H1 (cell line): ENCODE results near the gene NACAD.

ENCODE experiments used
- ATF2 ChIP-seq: IDR thresholded peaks from 2 replicates; pipeline ENCODE4 v1.6.1; 2012; ENCODE audit warnings: low read length, inconsistent platforms
- BRCA1 ChIP-seq: IDR thresholded peaks from 2 replicates; pipeline ENCODE4 v1.6.1; 2012; ENCODE audit warnings: low read depth, low read length, improper control_type of control experiment
- EZH2 ChIP-seq: fragments of 200-600 bp; sonication (generic); IDR thresholded peaks from 2 replicates; pipeline ENCODE4 v1.7.1; 2012; ENCODE audit warnings: low read depth, mild to moderate bottlenecking, moderate library complexity, low read length, inconsistent platforms; ENCODE audit not compliant: severe bottlenecking
- MAX ChIP-seq: IDR thresholded peaks from 2 replicates; pipeline ENCODE4 v1.6.1; 2012; ENCODE audit warnings: inconsistent platforms
- POLR2A ChIP-seq, 2 experiments: IDR thresholded peaks; 1 replicate in 1 of 2; 2 replicates in 1 of 2; pipeline ENCODE4 v1.6.1; 2011; ENCODE audit warnings: low read depth in 2 of 2, low read length in 2 of 2, mild to moderate bottlenecking in 2 of 2; ENCODE audit errors: control extremely low read depth in 1 of 2
- RAD21 ChIP-seq, 2 experiments: IDR thresholded peaks in 1 of 2; conservative IDR thresholded peaks in 1 of 2; 2 replicates each; pipeline ENCODE4 v1.6.1; 2011; ENCODE audit warnings: low read depth in 2 of 2, low read length in 2 of 2, improper control_type of control experiment in 1 of 2, inconsistent platforms in 1 of 2, mild to moderate bottlenecking in 1 of 2, moderate library complexity in 1 of 2
- SIN3A ChIP-seq, 2 experiments: IDR thresholded peaks in 1 of 2; conservative IDR thresholded peaks in 1 of 2; 2 replicates each; pipeline ENCODE4 v1.6.1; 2011 to 2012; ENCODE audit warnings: low read length in 2 of 2, improper control_type of control experiment in 1 of 2, low read depth in 1 of 2, mild to moderate bottlenecking in 1 of 2
- SIX5 ChIP-seq: IDR thresholded peaks from 2 replicates; pipeline ENCODE4 v1.6.1; 2011; ENCODE audit warnings: mild to moderate bottlenecking, low read depth, low read length
- SP1 ChIP-seq: IDR thresholded peaks from 2 replicates; pipeline ENCODE4 v1.6.1; 2011; ENCODE audit warnings: low read depth, low read length
- TF ChIP-seq, protein P1 (sequence below), 3 experiments: IDR thresholded peaks; 1 replicate in 2 of 3; 2 replicates in 1 of 3; pipeline versions ENCODE4 v1.5.1 to v1.6.1; 2011; ENCODE audit warnings: low read length in 3 of 3, mild to moderate bottlenecking in 3 of 3, inconsistent platforms in 2 of 3, low read depth in 1 of 3, moderate library complexity in 1 of 3; ENCODE audit not compliant: insufficient read depth in 1 of 3; ENCODE audit errors: control extremely low read depth in 1 of 3

DNA sequence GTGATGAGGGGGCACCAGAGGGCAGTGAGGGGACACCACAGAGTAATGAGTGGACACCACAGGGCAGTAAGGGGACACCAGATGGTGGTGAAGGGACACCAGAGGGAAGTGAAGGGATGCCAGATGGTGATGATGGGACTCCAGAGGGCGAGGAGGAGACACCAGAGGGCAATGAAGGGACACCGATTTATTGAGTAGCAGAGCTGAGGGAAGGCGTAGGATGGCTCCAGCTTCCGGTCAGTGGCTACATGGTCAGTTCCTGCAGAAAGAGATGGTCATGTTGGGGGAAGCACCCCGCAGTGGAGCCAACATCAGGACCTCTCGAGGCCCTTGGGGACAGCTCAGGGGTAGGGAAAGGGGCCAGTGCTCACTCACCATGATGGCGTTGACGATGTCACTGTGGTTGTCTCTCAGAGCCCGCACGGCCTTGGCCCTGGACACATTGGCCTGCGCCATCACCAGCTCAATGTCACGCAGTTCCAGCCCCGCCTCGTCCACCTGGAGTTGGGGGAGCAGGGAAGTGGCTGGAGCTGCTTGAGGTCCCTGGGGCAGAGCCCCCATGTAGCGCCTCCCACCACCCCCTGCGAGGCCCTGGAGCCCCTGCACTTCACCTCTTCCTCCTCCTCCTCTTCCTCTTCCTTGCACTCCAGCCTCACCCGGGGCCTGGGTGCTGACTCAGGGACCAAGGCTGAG, 8.4 kb downstream of the NACAD start:
- TF ChIP-seq, protein P1, sequence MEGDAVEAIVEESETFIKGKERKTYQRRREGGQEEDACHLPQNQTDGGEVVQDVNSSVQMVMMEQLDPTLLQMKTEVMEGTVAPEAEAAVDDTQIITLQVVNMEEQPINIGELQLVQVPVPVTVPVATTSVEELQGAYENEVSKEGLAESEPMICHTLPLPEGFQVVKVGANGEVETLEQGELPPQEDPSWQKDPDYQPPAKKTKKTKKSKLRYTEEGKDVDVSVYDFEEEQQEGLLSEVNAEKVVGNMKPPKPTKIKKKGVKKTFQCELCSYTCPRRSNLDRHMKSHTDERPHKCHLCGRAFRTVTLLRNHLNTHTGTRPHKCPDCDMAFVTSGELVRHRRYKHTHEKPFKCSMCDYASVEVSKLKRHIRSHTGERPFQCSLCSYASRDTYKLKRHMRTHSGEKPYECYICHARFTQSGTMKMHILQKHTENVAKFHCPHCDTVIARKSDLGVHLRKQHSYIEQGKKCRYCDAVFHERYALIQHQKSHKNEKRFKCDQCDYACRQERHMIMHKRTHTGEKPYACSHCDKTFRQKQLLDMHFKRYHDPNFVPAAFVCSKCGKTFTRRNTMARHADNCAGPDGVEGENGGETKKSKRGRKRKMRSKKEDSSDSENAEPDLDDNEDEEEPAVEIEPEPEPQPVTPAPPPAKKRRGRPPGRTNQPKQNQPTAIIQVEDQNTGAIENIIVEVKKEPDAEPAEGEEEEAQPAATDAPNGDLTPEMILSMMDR (IDR thresholded peaks at IDR 0.05; ENCODE audit: control extremely low read depth in 1 of 3, insufficient read depth in 1 of 3, low read depth in 1 of 3, low read length in 3 of 3): no peak
- no peak for TF ChIP-seq SIN3A (conservative IDR thresholded peaks at IDR 0.05 in 1 of 2, IDR thresholded peaks at IDR 0.05 in 1 of 2; ENCODE audit: low read depth in 1 of 2, low read length in 2 of 2)
- TF ChIP-seq SIX5: no peak
- no peak for TF ChIP-seq EZH2
- TF ChIP-seq MAX: no peak
- TF ChIP-seq SP1: no peak
- no peak for TF ChIP-seq ATF2
- TF ChIP-seq RAD21 (IDR thresholded peaks at IDR 0.05 in 1 of 2, conservative IDR thresholded peaks at IDR 0.05 in 1 of 2; ENCODE audit: low read depth in 2 of 2, low read length in 2 of 2): no peak
- TF ChIP-seq BRCA1: no peak
- no peak for TF ChIP-seq POLR2A (IDR thresholded peaks at IDR 0.05; ENCODE audit: control extremely low read depth in 1 of 2, low read depth in 2 of 2, low read length in 2 of 2)
